Measurements from ENCODE around the gene TRIB2. TPM values are rescaled to one million over a fixed set of nuclear protein-coding genes. Genes with fewer than 3 reads are reported as not detected.
A peak's percentile ranks its signal among the peaks of the same experiment; 100 is the strongest.

TRIB2 gene
- total RNA-seq, 1 experiment from 2014 or later, result 132 TPM

GRCh38 chr2:12741380-12741779 is 24.6 kb downstream of the TRIB2 start:
- DNase-seq (ENCODE audit: low read depth), result peak; percentile 46

DNA sequence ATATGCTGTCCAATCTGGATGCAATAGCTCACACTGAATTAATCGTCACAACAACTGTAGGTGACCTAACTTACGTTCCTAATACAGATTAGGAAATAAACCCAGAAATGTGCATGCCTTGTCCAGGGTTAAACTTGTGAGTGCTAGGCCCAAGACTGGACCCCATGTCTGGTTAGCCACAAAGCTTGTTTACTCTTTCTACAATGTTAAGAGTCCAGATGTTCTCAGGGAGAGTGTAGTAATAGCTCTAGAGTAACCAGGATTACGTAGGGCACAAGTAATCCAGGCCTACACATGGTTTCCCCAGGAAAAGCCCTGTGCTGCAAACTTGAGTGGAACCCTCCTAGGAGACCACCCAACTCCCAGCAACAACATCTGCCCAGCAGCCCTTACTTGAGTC is 26.2 kb downstream of the TRIB2 start:
- DNase-seq (ENCODE audit: low read depth), result no peak

DNA sequence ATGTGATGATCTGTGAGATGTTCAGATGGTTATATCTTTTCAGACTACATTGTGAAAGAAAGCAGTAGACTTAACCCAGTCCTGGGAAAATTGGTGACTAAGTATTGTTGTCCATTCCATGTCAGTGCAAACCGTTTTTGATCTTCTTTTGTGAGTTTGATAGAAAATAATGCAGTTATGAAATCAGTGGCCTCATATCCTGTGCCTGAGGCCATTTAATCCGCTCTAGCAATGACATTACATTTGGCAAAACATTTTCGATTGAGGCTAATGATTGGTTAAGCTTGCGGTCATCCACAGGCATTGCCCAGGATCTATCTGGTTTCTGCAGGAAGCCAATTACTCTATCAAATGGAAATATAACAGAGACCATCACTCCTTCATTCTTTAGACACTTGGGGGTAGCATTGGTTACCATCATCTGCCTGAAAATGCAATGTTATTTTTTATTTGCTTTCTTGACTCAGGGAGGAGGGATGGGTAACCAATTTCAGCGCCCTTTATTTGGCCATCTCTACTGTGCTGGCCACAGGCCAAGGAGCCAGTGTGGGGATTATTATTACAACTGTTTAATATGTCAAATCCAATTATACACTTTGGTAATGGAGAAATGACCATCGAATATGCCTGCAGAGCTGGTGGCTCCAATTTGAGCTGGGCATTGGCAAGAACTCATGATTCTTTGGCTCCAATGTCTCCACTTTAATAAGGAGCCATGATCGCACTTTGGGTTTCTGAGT is 33.6 kb downstream of the TRIB2 start:
- DNase-seq (ENCODE audit: low read depth), result peak; percentile 87

DNA sequence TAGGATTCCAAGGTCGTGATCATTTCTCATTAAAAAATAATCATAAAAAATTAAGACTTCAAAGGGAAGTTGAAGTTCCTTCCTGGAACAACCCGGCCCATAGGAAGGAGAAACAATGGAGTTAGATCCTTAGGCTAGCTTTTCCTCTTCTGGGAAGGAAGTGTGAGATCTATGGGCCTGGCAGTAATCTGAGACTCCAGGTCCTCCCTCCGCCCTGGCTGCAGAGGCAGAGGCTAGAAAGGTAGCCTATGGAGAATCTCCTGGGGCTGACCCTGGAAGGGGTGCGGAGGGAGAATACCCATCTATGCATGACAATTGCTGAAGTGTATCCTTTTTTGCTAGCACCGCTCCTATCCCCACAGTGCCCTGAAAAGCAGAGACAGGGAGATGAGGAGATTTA is 37.9 kb downstream of the TRIB2 start:
- no peak for DNase-seq (ENCODE audit: low read depth)

GRCh38 chr2:12755384-12755783 is 38.6 kb downstream of the TRIB2 start:
- no peak for DNase-seq (ENCODE audit: low read depth)

- peak; percentile 98 for DNase-seq (ENCODE audit: low read depth)
These were observed 42.5 kb downstream of the TRIB2 start for GRCh38 chr2:12759248-12759647.

GRCh38 chr2:12761104-12761503 is 44.4 kb downstream of the TRIB2 start:
- DNase-seq (ENCODE audit: low read depth), result no peak

DNA sequence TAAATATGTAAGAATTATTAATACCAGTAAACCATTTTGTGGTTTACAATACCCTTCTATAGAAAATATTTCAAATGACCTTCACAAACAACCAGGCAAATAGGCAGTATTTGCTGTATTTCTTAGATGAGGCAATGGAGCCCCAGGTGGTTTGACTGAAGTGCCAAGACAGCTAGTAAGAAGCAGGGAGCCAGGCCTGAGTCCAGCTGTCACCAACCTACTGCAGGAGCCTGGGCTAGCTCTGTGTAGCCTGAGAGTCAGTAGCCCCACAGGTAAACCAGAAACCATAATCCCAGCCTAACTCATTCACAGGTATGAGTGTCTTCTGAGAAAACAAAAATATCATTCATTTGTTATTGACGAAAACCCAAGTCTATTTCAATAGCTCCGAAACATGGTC is 45.6 kb downstream of the TRIB2 start:
- no peak for DNase-seq (ENCODE audit: low read depth)

DNA sequence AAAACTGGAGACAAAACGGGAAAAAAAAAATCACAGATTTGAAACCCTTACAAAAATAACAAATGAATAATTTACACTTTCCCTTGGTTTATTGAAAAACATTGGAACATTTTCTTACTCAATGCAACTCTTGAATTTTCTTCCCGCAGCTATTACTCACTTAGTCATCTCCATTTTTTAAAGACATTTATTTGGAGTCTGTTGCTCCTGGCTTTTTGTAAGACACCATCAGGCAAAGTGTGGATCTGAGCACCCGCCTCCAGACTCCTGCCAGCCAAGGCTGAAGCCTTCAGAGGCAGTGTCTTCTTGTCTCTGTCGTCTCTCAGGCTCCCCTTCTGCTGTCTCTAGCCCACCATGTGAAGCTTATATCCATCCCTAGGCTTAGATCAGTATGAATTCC is 46.2 kb downstream of the TRIB2 start:
- DNase-seq (ENCODE audit: low read depth), result no peak

GRCh38 chr2:12763486-12763885 is 46.8 kb downstream of the TRIB2 start:
- no peak for DNase-seq (ENCODE audit: low read depth)

GRCh38 chr2:12764075-12764730 is 47.5 kb downstream of the TRIB2 start:
- peak; percentile 93 for DNase-seq (ENCODE audit: low read depth)

DNA sequence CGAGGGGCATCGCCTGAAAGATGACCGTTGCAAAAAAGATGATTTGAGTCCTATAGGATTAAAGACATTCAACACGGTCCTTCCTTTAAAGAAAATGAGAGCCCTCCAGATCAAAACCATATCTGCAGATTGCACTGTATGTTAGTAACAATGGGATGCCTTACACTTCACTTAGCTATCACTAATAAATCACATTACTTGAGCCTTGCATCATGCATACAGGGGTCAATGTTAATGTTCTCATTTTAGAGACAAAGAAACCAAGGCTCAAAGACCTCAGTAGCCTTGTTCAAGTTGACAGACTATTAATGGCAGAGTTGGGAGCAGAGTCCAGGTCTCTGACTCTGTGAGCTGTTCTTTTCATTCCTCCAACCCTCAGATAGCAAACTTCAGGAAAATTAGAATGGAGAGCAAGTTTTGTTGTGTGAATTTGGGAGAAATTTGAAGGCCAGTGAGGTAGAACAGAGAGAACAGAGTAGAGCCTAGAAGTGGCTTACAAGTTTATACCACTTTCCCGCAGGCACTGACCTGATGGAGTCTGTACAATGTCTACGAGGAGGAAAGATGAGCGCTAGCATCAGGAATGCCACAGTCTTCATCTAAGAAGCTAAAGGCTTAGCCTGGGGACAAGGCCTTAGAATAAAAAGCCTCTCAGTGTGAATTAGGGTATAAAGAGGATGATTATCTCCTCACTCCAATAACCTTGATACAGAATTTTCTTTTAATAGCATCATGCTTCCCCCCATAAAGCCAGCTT is 48.3 kb downstream of the TRIB2 start:
- DNase-seq (ENCODE audit: low read depth), result no peak

DNA sequence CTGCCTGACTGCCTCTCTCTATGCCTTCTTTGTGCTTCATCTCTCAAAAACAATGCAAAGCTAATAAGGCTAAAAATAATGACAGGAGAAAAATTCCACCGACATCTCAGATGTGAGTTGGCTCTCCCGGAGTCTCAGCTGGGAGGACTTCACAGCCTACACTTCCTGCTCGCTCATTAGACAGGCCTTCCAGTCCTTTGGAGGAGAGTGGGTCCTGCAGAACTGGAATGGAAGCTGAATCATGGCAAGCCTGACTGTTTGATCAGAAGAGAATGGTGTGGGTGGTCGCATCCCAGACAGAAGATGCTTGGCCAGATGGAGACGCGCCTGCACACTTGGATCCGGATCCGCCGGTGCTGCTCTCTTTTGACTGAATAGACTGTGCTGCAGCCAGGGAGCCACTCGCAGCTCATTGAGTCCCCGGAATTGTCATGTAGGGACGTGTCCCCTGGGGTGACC is 49.7 kb downstream of the TRIB2 start:
- no peak for DNase-seq (ENCODE audit: low read depth)

GRCh38 chr2:12767541-12767940 is 50.8 kb downstream of the TRIB2 start:
- DNase-seq (ENCODE audit: low read depth), result no peak

- no peak for DNase-seq (ENCODE audit: low read depth)
These were observed 51.4 kb downstream of the TRIB2 start for GRCh38 chr2:12767996-12768624.

GRCh38 chr2:12769492-12770105 is 52.9 kb downstream of the TRIB2 start:
- DNase-seq (ENCODE audit: low read depth), result no peak

DNA sequence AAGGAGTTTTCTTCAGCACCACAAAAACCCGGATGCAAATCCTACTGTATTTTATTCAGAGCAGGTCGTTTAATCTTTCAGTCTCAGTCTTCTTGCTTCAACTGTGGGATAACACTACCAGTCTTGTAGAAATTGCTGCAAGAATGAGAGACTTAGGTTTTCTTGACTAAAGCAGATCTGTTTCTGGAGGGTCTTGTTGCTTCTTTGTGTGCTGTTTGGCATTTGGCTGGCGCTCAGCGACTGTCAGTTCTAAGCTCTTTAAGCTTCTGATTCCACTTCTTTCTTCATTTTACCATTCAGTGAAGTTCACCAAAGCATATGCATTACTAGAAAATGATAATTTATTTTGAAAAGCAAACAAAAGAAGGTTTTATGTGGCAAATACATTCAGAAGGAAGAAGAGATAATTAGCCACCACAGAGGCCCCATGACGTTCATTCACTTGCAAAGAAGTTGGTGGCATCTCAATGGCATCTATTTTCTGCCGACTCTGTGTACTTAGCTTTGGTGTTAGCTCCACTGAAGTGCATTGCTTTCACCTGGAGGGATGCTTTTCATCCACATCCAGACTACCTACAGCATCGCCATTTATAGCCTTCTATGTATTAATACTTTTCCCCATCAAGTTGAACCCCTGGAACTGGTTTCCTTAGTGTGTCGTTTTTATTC is 53.7 kb downstream of the TRIB2 start:
- DNase-seq (ENCODE audit: low read depth), result no peak

DNA sequence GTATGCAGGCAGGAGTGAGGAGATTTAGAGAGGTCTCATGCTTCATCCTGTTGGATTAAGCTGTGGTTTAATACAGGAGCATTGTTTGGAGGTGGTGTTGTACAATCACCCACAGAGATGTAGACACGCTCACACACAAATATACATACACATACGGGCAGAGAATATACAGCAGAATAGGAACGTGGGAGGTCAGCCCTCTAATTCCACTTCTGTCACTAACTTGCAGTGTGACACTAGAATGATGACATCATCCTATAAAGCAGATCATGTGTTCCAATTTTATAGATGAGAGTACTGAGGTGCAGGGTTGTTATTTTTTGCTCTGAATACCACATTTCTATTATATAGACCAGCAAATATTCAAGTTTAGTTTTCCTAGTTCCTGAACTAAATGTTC is 54.4 kb downstream of the TRIB2 start:
- DNase-seq (ENCODE audit: low read depth), result no peak

GRCh38 chr2:12773586-12774394 is 57.1 kb downstream of the TRIB2 start:
- no peak for DNase-seq (ENCODE audit: low read depth)

DNA sequence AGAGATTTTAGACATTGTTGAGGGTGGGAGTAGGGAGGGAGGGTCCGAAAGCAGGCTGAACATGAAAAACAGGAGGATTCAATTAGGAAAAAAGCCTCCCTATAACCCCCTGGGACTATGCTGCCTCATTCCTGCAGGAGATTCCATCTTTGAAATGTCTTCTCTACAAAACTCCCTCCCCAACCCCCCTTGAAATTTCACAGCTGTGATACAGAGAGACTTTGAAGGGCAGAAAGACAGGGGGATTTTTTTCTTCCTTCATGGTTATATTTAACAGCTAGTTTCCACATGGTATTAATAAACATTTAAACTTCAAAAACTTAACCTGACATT is 57.6 kb downstream of the TRIB2 start:
- DNase-seq (ENCODE audit: low read depth), result no peak

Measured in RPMI7951 (cell line).